ENCODE data around the gene GPR31.

Gene GPR31

DNA sequence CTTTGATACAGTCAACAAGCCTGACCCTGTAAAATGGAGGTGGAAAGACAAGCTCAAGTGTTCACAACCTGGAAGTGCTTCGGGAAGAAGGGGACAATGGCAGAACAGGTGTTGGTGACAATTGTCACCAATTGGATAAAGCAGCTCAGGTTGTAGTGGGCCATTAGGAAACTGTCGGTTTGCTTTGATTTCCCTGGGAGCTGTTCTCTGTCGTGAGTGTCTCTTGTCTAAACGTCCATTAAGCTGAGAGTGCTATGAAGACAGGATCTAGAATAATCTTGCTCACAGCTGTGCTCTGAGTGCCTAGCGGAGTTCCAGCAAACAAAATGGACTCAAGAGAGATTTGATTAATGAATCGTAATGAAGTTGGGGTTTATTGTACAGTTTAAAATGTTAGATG, 19.9 kb downstream of the GPR31 start:
- no peak overlapping the region for H3K9ac ChIP-seq (ENCODE audit: low read length)

DNA sequence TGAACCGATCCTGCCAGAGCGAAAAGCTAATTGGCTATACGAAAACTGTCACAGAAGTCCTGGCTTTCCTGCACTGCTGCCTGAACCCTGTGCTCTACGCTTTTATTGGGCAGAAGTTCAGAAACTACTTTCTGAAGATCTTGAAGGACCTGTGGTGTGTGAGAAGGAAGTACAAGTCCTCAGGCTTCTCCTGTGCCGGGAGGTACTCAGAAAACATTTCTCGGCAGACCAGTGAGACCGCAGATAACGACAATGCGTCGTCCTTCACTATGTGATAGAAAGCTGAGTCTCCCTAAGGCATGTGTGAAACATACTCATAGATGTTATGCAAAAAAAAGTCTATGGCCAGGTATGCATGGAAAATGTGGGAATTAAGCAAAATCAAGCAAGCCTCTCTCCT, 20.7 kb downstream of the GPR31 start:
- Histone ChIP-seq H3K27ac (ENCODE audit: low read length) (no peak overlapping the region), H3K9me3 (replicated peaks; ENCODE audit: insufficient read depth, low read length) (no peaks in the 10 kb centered on the region), H3K79me2 (ENCODE audit: low read length) (no peaks in the 10 kb centered on the region), H3K4me2 (ENCODE audit: low read depth, low read length) (no peak overlapping the region), H3F3A (ENCODE audit: insufficient read depth, low read length) (no peaks in the 10 kb centered on the region), H2AFZ (ENCODE audit: low read length) (no peak overlapping the region), H3K9me2 (replicated peaks; ENCODE audit: insufficient read depth, low read length) (no peaks in the 10 kb centered on the region), H3K4me1 (ENCODE audit: low read length) (no peaks in the 10 kb centered on the region), H4K20me1 (ENCODE audit: insufficient read depth, low read length) (no peaks in the 10 kb centered on the region), H3K9ac (ENCODE audit: low read length) (no peak overlapping the region), H3K36me3 (replicated peaks; ENCODE audit: insufficient read depth, low read length) (no peaks in the 10 kb centered on the region), H3K27me3 (replicated peaks; ENCODE audit: insufficient read depth, low read length) (no peaks in the 10 kb centered on the region), H3K4me3 (ENCODE audit: low read length) (no peak overlapping the region)
- DNase-seq, result no peak
- TF ChIP-seq, protein P1, sequence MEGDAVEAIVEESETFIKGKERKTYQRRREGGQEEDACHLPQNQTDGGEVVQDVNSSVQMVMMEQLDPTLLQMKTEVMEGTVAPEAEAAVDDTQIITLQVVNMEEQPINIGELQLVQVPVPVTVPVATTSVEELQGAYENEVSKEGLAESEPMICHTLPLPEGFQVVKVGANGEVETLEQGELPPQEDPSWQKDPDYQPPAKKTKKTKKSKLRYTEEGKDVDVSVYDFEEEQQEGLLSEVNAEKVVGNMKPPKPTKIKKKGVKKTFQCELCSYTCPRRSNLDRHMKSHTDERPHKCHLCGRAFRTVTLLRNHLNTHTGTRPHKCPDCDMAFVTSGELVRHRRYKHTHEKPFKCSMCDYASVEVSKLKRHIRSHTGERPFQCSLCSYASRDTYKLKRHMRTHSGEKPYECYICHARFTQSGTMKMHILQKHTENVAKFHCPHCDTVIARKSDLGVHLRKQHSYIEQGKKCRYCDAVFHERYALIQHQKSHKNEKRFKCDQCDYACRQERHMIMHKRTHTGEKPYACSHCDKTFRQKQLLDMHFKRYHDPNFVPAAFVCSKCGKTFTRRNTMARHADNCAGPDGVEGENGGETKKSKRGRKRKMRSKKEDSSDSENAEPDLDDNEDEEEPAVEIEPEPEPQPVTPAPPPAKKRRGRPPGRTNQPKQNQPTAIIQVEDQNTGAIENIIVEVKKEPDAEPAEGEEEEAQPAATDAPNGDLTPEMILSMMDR (IDR thresholded peaks at IDR 0.05; ENCODE audit: low read length), result no peak
- TF ChIP-seq EZH2phosphoT487 (IDR thresholded peaks at IDR 0.05; ENCODE audit: low read length), result no peak
- no peak for TF ChIP-seq EZH2 (optimal IDR thresholded peaks at IDR 0.05; ENCODE audit: low read depth, low read length)

More for the DNA sequence above, 19.9 kb downstream of the GPR31 start:
- Histone ChIP-seq H3K4me3 (ENCODE audit: low read length) (no peak overlapping the region), H3K4me1 (ENCODE audit: low read length) (no peaks in the 10 kb centered on the region), H3K9me2 (replicated peaks; ENCODE audit: insufficient read depth, low read length) (no peaks in the 10 kb centered on the region), H3K9me3 (replicated peaks; ENCODE audit: insufficient read depth, low read length) (no peaks in the 10 kb centered on the region), H3K79me2 (ENCODE audit: low read length) (no peaks in the 10 kb centered on the region), H3F3A (ENCODE audit: insufficient read depth, low read length) (no peaks in the 10 kb centered on the region), H3K27me3 (replicated peaks; ENCODE audit: insufficient read depth, low read length) (no peaks in the 10 kb centered on the region), H3K27ac (ENCODE audit: low read length) (no peak overlapping the region), H4K20me1 (ENCODE audit: insufficient read depth, low read length) (no peaks in the 10 kb centered on the region), H2AFZ (ENCODE audit: low read length) (no peak overlapping the region), H3K4me2 (ENCODE audit: low read depth, low read length) (no peak overlapping the region), H3K36me3 (replicated peaks; ENCODE audit: insufficient read depth, low read length) (no peaks in the 10 kb centered on the region)
- DNase-seq, result no peak
- TF ChIP-seq EZH2 (optimal IDR thresholded peaks at IDR 0.05; ENCODE audit: low read depth, low read length) (no peak), EZH2phosphoT487 (IDR thresholded peaks at IDR 0.05; ENCODE audit: low read length) (no peak)
- TF ChIP-seq, protein P1 (IDR thresholded peaks at IDR 0.05; ENCODE audit: low read length), result no peak

DNA sequence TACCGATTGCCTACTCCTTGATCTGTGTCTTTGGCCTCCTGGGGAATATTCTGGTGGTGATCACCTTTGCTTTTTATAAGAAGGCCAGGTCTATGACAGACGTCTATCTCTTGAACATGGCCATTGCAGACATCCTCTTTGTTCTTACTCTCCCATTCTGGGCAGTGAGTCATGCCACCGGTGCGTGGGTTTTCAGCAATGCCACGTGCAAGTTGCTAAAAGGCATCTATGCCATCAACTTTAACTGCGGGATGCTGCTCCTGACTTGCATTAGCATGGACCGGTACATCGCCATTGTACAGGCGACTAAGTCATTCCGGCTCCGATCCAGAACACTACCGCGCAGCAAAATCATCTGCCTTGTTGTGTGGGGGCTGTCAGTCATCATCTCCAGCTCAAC, 21.4 kb downstream of the GPR31 start:
- Histone ChIP-seq H3K27ac (ENCODE audit: low read length) (no peak overlapping the region), H3K36me3 (replicated peaks; ENCODE audit: insufficient read depth, low read length) (no peaks in the 10 kb centered on the region), H4K20me1 (ENCODE audit: insufficient read depth, low read length) (no peaks in the 10 kb centered on the region), H3K9me3 (replicated peaks; ENCODE audit: insufficient read depth, low read length) (no peaks in the 10 kb centered on the region), H3F3A (ENCODE audit: insufficient read depth, low read length) (no peaks in the 10 kb centered on the region), H3K9me2 (replicated peaks; ENCODE audit: insufficient read depth, low read length) (no peaks in the 10 kb centered on the region), H3K4me3 (ENCODE audit: low read length) (no peak overlapping the region), H3K4me1 (ENCODE audit: low read length) (no peaks in the 10 kb centered on the region), H2AFZ (ENCODE audit: low read length) (no peak overlapping the region), H3K9ac (ENCODE audit: low read length) (no peak overlapping the region), H3K27me3 (replicated peaks; ENCODE audit: insufficient read depth, low read length) (no peaks in the 10 kb centered on the region), H3K79me2 (ENCODE audit: low read length) (no peaks in the 10 kb centered on the region), H3K4me2 (ENCODE audit: low read depth, low read length) (no peak overlapping the region)
- DNase-seq, result no peak
- TF ChIP-seq EZH2 (optimal IDR thresholded peaks at IDR 0.05; ENCODE audit: low read depth, low read length), result no peak
- TF ChIP-seq, protein P1 (IDR thresholded peaks at IDR 0.05; ENCODE audit: low read length), result no peak
- TF ChIP-seq EZH2phosphoT487 (IDR thresholded peaks at IDR 0.05; ENCODE audit: low read length), result no peak

Data from MM.1S (cell line).